ENCODE data around the gene SKOR1. TPM values are rescaled to one million over a fixed set of nuclear protein-coding genes. Genes with fewer than 3 reads are reported as not detected.

SKOR1 gene
- total RNA-seq, 1 experiment from 2014 or later = not detected

GRCh38 chr15:67832031-67832551 is 6.8 kb downstream of the SKOR1 start:
- peak; percentile 39 for DNase-seq (ENCODE audit: low spot score)

GRCh38 chr15:67832897-67833709 is 7.8 kb downstream of the SKOR1 start:
- DNase-seq (ENCODE audit: low spot score) = no peak

DNA sequence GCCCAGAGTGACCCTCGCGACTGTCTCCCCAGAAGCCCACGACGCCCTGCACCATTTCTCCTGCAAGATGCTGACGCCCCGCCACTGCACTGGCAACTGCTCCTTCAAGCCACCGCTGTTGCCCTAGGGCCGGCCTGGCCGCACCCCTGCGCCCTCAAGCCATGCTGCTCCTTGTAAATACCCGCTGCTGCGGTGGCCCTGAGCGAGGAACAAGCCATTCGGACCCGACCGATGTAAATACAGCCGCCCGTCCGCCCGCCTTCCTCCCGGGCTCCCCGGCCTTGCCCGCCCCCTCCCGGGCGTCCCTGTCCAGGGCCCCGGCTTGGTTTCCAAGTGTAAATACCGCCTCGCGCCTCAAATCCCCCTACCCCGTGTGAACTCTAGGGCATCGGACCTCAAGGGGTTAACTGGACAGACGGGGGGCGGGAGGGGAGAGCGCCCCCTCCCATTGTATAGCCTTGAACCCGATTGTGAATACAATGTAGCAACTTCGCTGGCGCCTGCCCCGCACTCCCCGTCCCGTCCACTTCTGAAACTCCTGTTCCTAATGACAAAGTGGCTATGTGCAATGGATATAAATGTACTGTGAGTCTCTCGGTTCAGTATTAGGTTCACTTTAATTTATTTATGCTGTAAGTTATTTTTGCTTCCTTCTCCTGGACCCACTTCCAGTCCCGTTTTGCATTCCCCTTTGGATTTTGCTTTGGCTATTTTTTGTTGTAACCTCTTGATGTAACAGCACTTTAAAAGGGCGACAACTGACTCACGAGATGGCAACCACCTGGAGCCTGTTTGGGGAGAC is 8.6 kb downstream of the SKOR1 start:
- no peak for DNase-seq (ENCODE audit: low spot score)

DNA sequence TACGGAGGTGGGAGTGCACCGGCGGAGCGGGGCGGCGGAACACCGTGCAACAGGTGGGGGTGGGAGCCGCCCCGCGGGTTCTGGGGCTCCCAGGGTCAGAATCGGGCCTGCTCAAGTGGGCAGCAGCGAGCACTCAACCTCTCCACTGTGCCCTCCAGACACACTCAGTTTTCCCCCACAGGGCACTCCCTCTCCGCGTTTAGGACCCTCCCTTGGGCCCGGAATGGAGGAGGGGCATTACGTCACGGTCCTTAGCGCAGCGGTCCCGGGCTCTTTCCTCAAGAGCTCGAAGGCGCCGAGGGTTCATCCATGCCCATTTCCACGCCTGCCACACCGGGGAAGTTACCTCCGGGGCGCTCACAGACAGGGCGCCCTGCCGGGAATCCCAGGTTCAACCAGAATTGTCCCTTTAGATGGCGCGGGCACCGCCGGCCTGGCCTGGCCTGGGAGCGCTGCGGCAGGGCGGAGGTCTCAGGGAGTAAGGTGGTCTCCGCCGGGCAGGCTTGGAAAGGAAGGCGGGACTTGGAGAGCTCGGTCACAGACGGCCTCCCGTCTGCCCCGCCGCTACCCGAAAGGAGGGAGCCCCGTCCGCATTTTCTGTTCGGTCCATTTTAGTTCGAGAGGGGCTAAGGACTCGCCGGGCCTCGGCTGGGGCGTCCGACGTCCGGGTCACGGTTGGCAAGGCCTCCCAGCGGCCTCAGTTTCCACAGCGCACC is 9.4 kb downstream of the SKOR1 start:
- DNase-seq (ENCODE audit: low spot score) = no peak

DNA sequence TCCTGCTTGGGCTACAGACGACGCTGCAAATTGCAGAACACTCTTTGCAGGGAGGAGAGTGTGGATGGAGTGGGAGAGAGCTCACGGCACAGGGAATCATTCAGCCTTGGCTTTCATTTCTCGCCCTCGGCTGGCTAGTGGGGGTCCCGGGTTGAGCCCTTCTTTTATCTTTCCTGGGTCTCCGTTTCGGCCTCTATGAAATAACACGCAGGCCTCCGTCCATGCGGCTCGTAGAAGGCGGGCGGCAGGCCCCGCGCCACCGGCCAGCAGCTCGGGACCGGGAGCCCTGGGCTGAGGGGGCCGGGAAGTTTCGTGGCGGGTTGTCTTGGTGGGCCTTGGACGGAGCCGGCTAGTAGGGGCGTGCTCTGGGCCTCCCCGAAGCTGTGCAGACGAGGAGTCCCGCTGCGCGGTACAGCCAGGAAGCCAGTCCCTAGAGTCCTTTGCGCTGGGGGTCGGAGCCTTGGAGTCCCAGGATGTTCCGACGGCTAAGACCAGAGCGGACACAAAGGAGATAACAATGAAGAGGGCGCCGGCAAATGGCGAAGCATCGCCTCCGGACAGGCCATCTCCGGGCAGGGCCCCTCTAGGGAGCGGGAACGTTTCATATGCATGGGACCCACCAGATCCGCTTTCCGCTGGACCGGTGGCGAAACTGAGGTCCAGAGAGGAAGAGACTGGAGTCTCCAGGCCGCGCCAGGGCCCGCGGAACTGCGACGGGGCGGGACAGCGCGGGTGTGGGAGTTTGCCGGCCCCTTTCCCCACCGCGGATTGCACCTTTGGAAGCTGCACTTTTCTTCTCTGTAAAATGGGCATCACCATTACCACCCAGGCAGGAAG is 10.2 kb downstream of the SKOR1 start:
- no peak for DNase-seq (ENCODE audit: low spot score)

- no peak for DNase-seq (ENCODE audit: low spot score)
Measured at GRCh38 chr15:67836134-67836455, 10.8 kb downstream of the SKOR1 start.

DNA sequence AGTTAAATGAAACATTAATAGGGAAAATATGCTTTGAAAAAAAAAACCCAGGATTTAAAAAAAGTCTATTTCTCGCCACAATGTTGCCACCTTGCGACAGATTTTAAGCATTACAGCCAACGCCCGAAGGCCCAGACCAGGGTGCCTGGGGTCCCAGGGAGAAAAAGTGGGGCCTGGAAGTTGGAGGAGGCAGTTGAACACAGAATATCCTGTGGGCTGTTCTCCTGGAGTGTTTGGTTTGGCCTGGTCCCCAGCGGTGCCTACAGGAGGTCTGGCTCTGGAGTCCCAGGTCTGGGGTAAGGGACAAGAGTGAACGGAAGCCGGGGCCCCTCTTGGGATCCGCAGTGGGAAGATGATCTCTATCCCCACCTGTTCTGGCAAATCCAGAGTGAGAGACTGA is 11.2 kb downstream of the SKOR1 start:
- DNase-seq (ENCODE audit: low spot score) = no peak

GRCh38 chr15:67836955-67837354 is 11.6 kb downstream of the SKOR1 start:
- no peak for DNase-seq (ENCODE audit: low spot score)

DNA sequence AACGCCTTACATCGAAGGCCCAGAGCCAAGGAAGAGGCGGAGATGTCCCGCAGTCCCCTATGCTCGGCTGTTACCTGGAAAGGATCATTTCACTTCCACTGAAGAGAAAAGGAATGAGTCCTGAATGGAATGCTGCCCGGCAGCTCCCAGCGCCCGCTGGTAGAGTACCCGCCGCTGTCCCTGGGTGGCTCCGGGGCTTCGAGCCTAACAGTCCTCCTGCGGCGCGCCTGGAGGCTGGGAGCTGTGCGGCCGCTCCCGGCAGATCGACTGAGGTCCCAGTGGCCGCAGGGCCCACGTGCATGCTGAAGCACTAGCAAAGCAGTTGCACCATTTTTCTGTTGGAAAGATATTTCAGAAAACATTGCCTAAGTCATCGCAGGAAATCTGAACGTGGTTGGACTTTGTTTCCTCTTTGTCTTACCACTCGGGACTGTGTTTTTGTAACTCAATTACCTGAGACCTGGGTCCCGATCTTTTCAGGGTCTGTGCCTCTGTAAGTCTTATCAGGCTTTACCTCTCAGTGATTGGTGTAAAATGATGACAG is 13.6 kb downstream of the SKOR1 start:
- DNase-seq (ENCODE audit: low spot score) = no peak

DNA sequence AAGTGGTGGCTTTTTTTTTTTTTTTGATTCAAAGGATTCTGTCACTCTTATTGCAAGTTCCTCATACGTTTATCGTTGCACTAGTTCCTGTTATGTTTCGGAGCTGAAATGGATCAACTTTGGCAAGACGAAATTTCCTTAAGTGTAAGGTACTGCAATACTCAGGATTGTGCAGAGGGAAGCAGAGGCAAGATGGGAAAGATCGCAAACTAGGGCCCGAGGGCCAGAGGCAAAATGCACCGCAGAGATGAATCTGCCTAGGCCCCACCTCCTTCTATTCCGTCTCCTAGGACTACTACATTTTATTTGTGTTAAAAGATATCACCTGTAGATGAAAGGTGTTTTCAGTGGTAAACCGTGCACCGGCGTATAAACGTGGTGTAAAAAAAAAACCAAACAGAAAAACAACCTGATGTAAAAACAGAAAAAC is 14.2 kb downstream of the SKOR1 start:
- DNase-seq (ENCODE audit: low spot score) = no peak

DNA sequence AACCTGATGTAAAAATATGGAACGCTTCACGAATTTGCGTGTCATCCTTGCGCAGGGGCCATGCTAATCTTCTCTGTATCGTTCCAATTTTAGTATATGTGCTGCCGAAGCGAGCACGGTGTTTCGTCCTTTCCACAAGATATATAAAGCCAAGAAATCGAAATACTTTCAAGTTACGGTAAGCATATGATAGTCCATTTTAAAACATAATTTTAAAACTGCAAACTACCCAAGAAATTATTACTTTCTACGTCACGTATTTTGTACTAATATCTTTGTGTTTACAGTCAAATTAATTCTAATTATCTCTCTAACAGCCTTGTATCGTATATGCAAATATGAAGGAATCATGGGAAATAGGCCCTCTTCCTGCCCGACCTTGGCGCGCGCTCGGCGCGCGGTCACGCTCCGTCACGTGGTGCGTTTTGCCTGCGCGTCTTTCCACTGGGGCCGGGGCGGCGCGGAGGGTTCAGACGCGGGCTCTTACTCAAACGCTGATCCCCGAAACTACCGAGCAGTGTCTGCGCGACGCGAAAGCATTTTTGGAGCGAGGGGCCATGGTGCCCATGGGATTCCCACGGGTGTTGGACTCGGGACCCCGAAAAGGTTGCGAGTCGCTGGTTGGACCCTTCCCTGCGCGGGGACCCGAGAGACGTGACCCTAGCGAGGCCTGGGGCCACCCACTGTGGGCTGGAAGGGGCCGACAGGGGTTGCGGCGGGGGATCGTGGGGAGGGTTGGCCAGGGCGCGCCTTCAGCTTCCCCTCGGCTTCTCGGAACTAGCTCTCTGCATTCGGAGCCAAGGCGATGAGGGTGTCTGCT is 14.8 kb downstream of the SKOR1 start, which contains the start of gene RNU6-1:
Gene RNU6-1, minus strand, starts transcription at position 117 of the 820 bp plus-strand sequence.
- DNase-seq (ENCODE audit: low spot score) = peak; percentile 88

DNA sequence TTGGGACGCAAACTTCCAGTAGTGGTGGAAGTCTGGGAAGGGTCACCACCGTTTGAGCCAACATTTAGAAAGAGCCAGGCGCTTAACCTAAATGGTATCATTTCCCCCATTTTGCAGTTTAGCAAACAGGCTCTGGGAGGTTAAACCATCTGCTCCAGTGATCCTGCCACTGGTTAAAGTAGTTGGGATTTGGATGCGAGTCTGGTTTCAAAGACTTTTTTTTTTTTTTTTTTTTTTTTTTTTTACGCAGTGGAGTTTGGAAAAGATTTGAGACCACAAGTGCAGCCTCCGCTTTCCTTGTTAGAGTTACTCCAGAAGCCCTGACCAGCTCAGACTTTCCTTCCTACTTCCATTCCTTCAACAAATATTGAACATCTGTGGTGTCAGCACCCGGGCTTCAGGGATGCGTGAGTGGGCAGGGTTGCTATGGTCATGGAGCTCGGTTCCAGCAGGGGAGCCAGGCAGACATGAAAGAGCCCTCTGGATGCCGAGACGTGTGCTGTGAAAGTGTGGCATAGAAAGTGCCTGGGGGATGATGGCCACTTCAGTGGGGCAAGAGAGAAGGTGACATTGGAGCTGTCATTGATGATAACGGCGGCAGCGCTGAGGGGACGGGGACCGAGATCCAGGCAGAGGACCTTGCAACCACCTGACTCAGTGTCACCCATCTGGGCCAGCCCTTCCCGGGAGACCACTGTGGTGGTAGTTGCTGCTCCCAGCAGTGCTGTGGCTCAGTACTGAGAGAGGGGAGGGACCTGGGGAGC is 15.6 kb downstream of the SKOR1 start:
- DNase-seq (ENCODE audit: low spot score) = peak; percentile 23

DNA sequence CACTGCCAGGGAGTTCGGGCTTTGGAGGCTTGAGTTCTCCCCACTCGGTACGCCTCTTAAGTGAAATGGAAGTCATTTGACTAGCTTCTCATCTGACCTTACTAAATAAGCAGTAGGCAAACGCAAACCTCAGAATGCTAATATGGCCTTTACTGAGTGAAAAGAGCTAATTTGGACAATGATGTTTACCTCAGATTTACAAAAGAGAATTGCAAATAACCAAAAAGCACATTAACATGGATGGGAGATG is 16.1 kb downstream of the SKOR1 start:
- no peak for DNase-seq (ENCODE audit: low spot score)

DNA sequence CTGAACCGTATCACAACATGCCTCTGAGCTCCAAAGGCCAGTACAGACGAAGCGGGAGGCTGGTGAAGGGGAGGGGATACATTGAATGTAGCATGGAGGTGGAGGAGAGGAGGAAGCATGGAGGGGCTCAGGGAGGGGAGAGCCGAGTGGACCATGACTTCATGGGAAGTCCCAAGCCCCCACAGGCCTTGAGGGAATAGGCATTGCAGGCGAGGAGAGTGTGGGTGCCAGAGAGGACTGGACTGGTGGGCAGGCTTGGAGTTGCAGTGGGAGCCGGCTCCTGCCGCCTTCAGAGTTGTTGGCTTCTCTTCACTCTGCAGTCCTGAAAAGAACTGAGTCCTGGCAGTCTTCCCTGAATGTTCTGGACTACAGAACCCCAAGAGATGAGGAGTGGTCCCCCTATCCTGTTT is 17.8 kb downstream of the SKOR1 start:
- no peak for DNase-seq (ENCODE audit: low spot score)

GRCh38 chr15:67843571-67844387 is 18.5 kb downstream of the SKOR1 start:
- no peak for DNase-seq (ENCODE audit: low spot score)

GRCh38 chr15:67845974-67846373 is 20.7 kb downstream of the SKOR1 start:
- no peak for DNase-seq (ENCODE audit: low spot score)

GRCh38 chr15:67849538-67849937 is 24.2 kb downstream of the SKOR1 start:
- no peak for DNase-seq (ENCODE audit: low spot score)

- no peak for DNase-seq (ENCODE audit: low spot score)
Measured at GRCh38 chr15:67850336-67850735, 25.0 kb downstream of the SKOR1 start.

Measured in H4 (cell line).